Measurements from ENCODE around the gene UNC119.

The UNC119 gene

DNA sequence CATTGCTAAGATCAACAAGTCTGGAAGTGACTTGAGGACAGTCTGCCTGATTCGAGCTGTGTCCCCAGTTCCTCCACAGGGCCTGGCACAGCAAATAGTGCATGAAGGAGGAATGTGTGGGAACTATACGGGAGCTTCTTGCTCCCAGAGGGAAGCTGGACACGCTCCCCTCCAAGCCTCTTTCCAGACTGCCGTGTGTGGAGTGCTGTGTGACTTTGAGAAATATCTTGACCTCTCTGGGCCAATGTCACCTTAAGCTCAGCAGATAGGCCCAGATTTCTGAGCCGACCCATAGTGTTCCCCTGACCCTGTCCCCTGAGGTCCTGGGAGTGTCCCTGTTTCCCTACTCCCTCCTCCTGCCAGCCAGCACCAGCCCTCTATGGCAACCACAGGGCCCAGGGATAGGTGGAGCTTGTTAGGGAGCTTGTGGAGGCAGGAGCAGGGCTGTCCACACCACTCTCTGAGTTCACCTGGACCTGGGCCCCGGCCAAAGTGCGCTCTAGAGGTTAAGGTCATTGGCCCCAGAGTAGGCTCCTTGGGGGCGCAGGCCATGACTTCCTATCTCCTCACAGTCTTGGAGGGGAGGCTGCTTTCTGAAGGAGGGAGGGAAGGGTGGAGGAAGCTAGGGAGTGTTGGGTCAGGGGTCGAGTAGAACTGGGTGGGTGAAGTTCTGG lies 52.6 kb downstream of the UNC119 start:
- CTCF ChIA-PET = interaction anchor here (0.9 to 16.2 kb wide), 7 partner anchors 9 to 113 kb away, joined by 3 to 260 read pairs (median 5); no protein-coding TSS in a partner anchor

DNA sequence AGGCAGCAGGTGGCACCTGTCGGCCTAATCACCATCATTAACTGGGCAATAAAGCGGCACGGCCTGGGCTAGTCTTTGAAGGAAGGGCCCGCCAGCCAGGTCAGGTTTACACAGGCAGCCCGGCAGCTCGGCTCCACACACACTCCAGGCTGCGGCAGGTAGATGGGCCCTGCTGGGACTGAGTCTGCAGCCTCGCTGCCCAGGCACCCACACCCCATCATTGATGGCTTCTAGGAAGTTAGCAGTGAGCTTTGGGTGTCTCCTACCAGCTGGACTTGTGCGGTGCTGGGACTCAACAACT lies 53.1 kb downstream of the UNC119 start:
- DNase-seq (ENCODE audit: extremely low spot score) = no peak
- POLR2A ChIA-PET = no interaction called here
- TF ChIP-seq, protein P1, sequence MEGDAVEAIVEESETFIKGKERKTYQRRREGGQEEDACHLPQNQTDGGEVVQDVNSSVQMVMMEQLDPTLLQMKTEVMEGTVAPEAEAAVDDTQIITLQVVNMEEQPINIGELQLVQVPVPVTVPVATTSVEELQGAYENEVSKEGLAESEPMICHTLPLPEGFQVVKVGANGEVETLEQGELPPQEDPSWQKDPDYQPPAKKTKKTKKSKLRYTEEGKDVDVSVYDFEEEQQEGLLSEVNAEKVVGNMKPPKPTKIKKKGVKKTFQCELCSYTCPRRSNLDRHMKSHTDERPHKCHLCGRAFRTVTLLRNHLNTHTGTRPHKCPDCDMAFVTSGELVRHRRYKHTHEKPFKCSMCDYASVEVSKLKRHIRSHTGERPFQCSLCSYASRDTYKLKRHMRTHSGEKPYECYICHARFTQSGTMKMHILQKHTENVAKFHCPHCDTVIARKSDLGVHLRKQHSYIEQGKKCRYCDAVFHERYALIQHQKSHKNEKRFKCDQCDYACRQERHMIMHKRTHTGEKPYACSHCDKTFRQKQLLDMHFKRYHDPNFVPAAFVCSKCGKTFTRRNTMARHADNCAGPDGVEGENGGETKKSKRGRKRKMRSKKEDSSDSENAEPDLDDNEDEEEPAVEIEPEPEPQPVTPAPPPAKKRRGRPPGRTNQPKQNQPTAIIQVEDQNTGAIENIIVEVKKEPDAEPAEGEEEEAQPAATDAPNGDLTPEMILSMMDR (IDR thresholded peaks at IDR 0.05; ENCODE audit: control extremely low read depth, extremely low read depth, low read depth, missing control alignments) = no peak
- CTCF ChIA-PET = interaction anchor here (0.9 to 16.2 kb wide), 4 partner anchors 14 to 113 kb away, joined by 4 to 260 read pairs (median 13); no protein-coding TSS in a partner anchor

More for the DNA sequence above, 52.6 kb downstream of the UNC119 start:
- DNase-seq (ENCODE audit: extremely low spot score) = no peak
- POLR2A ChIA-PET = no interaction called here
- TF ChIP-seq, protein P1 (IDR thresholded peaks at IDR 0.05; ENCODE audit: control extremely low read depth, extremely low read depth, low read depth, missing control alignments) = no peak

DNA sequence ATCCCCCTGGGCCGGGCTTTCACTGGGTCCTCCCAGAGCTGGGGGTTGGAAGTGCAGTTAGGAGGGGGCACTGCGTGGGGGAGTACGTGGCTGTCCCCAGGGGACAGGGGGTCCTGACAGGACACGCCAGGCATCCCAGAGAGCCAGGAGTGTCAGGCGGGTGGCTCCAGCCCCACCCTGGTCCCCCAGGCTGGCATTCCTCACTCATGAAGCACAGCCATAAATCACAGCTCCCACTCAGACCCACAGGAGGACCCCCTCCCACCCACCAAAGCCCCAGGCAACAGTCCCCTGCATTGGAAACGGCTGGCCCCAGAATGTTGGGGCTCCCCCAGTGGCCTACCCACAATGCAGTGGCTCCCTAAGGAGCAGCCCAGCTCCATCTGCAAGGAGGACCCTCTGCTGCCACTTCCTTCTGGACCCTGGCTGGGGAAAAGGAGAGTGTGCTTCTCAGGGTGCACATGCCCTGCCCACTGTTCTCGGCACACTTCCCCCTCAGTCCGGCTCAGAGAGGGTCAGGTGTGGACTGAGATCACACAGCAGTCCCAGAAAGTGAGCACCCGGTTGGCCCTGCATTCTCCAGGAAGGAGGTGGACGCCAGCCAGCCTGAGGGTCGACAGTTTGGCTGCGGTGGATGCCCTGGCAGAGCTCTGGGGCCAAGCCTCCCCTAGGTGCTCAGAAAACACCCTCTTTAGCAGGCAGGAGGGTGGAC lies 53.6 kb downstream of the UNC119 start:
- POLR2A ChIA-PET = no interaction called here
- TF ChIP-seq, protein P1 (IDR thresholded peaks at IDR 0.05; ENCODE audit: control extremely low read depth, extremely low read depth, low read depth, missing control alignments) = no peak
- no peak for DNase-seq (ENCODE audit: extremely low spot score)
- CTCF ChIA-PET = interaction anchor here (0.9 to 16.2 kb wide), 6 partner anchors 13 to 114 kb away, joined by 4 to 260 read pairs (median 29); no protein-coding TSS in a partner anchor

DNA sequence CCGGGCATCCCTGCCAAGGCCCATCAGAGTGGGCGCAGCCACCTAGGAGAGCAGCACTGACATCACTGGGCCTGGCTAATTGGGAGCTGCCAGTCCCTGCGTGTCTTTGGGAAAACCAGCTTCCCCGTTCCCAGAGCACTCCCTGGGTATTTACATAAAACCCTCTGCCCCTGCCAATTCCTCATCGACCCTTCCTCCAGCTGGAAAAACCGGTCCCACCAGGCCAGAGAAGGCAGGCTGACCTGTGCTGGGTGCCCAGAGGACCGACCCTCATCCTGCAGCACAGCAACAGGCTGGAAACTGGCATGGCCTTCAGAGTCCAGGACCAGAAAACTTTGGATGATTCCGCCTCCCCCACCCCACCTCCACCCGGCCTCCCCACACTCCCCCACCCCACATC lies 54.5 kb downstream of the UNC119 start:
- ChIA-PET CTCF (interaction anchor here (2.5 to 16.2 kb wide), 5 partner anchors 12 to 115 kb away, joined by 6 to 260 read pairs (median 38); no protein-coding TSS in a partner anchor), POLR2A (no interaction called here)
- no peak for DNase-seq (ENCODE audit: extremely low spot score)
- TF ChIP-seq, protein P1 (IDR thresholded peaks at IDR 0.05; ENCODE audit: control extremely low read depth, extremely low read depth, low read depth, missing control alignments) = no peak
